H1 (cell line): Measurements from ENCODE around the gene WBP1L.

Experiments
- CREB1 ChIP-seq: IDR thresholded peaks from 2 replicates; pipeline ENCODE4 v1.6.1; 2012; ENCODE audit warnings: inconsistent platforms
- CTCF ChIP-seq, 3 experiments: IDR thresholded peaks; 1 replicate in 2 of 3; 2 replicates in 1 of 3; pipeline versions ENCODE4 v1.5.1 to v1.6.1; 2011; ENCODE audit warnings: low read length in 3 of 3, mild to moderate bottlenecking in 3 of 3, inconsistent platforms in 2 of 3, low read depth in 1 of 3, moderate library complexity in 1 of 3; ENCODE audit not compliant: insufficient read depth in 1 of 3; ENCODE audit errors: control extremely low read depth in 1 of 3
- MAX ChIP-seq: IDR thresholded peaks from 2 replicates; pipeline ENCODE4 v1.6.1; 2012; ENCODE audit warnings: inconsistent platforms

- TF ChIP-seq CTCF (IDR thresholded peaks at IDR 0.05; ENCODE audit: control extremely low read depth in 1 of 3, insufficient read depth in 1 of 3, low read depth in 1 of 3, low read length in 3 of 3) (no peak), MAX (no peak), CREB1 (no peak)
Observed at GRCh38 chr10:102778781-102779180, 35.0 kb downstream of the WBP1L start.
